GM18517 (cell line): ENCODE data around the gene CMKLR1.

Source experiments
- ATAC-seq: cut with Tn5 transposase; IDR thresholded peaks from one replicate; pipeline ENCODE4 v1.9.1; 2021; ENCODE audit warnings: mild to moderate bottlenecking, moderate library complexity; ENCODE audit not compliant: unreplicated experiment

CMKLR1 gene

GRCh38 chr12:108317308-108318234 is 21.5 kb downstream of the CMKLR1 start:
- ATAC-seq: no peak

GRCh38 chr12:108316176-108317086 is 22.7 kb downstream of the CMKLR1 start:
- ATAC-seq: no peak

DNA sequence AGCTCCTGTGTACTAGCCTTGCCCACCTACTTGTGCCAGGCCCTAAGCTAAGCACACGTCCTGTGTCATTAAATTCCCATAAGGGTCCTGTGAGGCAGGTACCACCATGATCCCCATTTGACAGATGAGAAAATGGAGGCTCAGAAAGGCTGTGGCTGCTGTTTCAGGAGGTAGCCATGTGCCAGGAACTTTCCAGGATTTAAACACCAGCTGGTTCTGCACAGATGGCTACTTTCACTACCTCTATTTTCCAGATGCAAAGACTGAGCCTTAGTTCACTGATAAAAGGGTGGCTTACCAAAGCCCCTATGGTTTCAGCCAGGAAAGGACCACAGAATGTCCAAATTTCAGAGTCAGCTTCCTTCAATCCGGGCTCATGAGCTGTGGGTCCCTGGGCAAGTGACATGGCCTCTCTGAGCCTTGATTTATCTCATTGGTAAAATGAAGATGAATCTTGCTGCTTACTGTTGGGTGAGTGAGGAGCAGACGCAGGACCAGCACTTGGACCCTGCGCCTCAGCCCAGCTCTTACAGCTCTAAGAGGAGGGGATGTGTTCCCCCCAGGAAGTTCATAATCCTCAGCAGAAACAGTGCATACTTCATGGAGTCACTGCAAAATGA is 23.5 kb downstream of the CMKLR1 start:
- ATAC-seq: no peak

GRCh38 chr12:108313606-108314351 is 25.3 kb downstream of the CMKLR1 start:
- no peak for ATAC-seq

DNA sequence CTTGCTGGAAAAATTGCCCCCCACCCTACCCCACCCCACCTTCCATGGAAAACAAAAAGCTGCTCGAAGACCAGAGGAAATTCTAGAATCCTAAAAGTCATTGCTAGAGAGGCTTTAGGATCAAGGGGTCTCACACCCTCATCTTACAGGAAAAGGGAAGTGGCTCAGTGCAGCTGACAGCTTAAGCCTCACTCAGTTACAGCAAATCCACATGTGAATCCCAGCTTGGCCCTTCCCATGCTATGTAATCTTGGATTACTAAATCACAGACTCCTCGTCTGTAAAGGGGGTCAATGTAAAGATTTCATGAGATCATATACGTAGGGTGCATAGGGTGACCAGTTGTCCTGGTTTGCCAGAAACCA is 25.9 kb downstream of the CMKLR1 start:
- no peak for ATAC-seq

GRCh38 chr12:108312693-108313189 is 26.4 kb downstream of the CMKLR1 start:
- no peak for ATAC-seq

- ATAC-seq: no peak
Observed at GRCh38 chr12:108312073-108312659, 26.9 kb downstream of the CMKLR1 start.

GRCh38 chr12:108311605-108312004 is 27.5 kb downstream of the CMKLR1 start:
- ATAC-seq: no peak

DNA sequence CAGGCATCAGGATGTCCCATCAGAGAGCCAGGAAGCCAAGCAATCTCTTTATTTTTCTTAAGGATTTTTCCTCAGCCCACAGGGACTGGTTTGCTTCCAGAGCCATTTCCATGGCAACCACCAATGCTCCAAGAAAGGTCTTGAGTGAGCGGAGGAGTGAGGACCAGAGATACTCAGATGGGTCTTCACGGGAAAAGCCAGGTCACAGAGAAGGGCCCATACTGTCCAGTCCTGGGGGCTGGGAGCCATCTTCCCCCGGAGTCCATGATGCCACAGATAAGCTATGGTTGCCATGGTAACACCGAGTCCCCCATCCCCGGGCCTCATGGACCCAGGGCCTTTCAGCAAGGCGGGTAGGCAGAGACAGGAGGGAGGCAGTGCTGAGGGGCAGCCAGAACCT is 28.6 kb downstream of the CMKLR1 start:
- no peak for ATAC-seq

GRCh38 chr12:108309674-108310312 is 29.3 kb downstream of the CMKLR1 start:
- no peak for ATAC-seq

DNA sequence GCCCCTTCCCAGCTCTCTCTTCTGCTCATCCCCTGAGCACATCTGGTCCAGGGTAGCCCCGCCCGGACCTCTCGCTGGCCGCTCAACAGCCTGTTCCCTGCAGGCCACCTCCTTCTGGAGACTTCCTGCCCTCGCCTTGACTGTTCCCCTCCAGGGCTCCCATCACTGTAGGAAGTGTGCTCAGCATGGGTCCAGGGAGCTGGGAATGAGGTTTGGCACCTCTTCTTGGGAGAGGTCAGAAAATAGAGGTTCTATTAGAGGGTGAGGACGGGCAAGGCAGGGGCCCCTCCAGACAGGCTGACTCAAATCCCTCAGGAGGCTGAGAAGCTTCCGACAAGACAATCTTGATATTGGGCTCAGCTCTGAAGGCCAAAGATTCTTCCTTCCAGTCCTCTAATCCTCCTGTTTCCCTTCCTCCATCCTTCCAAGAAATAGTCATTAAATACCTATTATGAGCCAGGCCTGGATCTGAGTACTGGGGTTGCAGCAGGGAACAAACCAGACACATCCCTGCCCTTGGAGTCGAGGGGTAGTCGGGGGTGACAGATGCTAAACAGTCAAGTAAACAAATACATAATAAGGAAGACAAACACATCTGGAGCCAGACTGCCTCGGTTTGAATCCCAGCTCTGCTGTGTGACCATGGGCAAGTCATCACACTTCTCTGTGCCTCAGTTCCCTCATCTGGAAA is 30.6 kb downstream of the CMKLR1 start:
- no peak for ATAC-seq

DNA sequence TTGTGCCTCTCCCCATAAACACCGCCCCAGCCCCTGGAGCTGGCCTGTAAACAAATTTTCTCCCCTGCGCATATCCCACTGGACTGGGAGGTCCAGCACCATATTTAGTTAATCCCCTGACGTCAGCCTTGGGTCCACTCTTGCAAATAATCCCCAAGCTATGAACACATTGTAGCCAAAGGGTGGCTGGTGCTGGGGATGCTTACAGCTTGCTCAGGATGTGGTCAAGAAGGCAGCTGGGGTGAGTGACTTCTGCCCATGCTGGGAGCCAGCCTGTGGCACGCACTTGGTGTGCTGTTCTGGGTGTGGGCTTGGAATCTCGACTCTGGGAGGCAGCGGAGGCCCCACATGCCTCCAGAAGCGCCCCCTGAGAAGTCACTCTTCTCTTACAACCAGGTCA is 32.1 kb downstream of the CMKLR1 start:
- no peak for ATAC-seq

GRCh38 chr12:108306506-108306905 is 32.6 kb downstream of the CMKLR1 start:
- ATAC-seq: no peak

- no peak for ATAC-seq
Observed at GRCh38 chr12:108305991-108306501, 33.1 kb downstream of the CMKLR1 start.

GRCh38 chr12:108305520-108305919 is 33.6 kb downstream of the CMKLR1 start:
- ATAC-seq: no peak

- no peak for ATAC-seq
Observed at GRCh38 chr12:108304633-108305032, 34.5 kb downstream of the CMKLR1 start.

DNA sequence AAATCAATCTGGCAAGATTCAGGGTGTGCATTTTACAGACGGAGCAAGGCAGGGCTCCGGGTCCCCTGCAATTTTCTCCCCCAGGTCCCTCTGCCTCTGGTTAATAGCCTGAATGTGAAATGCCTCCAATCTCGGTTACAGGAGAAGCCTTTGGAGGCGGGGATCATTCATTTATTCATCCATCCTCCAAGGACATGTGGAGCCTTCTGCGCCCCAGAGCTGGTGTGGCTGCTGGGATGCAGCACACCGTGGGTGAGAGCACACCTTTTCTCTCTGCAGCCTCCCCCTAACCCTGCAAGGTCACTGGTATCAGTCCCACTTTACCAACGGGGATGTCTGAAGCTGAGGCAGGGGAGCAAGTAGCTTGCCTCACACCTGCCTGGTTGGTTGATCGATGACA is 35.4 kb downstream of the CMKLR1 start:
- no peak for ATAC-seq

DNA sequence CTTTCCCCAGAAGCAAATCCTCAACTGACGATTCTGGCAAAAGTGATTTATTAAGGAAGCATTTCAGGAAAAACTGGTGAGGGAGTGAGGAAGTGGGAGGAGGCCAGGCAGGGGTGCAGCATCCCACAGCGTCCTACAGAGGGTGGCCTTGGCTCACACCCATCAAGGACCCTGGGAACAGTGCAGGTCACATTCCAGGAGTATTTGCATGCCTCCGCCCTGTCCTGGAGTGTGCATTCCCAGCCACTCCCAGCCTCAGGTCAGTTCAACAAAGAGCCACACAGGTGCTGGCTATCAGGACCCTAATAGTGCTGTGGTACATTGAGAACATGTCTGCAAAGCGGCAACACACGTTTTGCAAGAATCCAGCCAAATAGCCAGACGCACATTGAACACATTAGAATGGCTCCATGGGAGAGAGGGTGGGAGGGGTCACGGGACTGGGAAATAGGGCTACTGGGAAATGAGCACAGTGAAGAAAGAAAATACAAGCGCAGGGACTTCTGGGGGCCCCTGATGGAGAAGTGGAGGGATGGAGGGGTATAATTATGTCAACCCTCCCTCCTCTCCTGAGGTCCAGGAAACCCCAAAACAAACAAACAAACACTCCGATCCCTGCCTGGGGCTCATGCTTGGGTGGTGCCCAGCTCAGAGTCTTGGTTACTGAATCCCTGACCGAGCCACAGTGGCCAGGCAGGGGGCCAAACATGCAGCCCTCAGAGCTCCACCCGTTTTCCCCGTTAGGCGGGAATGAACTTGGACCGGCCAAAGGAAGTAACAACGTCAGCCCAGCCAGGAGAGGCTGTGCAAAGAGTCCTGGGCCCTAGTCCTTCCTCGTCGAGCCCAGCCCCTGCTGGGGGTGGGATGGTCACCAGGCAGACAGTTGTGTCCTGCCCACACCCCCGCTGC is 36.5 kb downstream of the CMKLR1 start:
- no peak for ATAC-seq
